HPDE6-E6E7 (cell line): Measurements from ENCODE around the gene TAP1.
"Not testable (repeated sequence)": the region's sequence is repeated elsewhere in the genome, so short reads cannot be mapped to it uniquely, and the experiment has no call there.

ENCODE experiments used
- DNase-seq: peaks from one replicate; pipeline ENCODE4 v3.0.0; 2011; ENCODE audit warnings: missing footprints; ENCODE audit errors: extremely low spot score

The TAP1 gene

GRCh38 chr6:32839356-32839755, 14.1 kb downstream of the TAP1 start:
- no peak for DNase-seq

DNA sequence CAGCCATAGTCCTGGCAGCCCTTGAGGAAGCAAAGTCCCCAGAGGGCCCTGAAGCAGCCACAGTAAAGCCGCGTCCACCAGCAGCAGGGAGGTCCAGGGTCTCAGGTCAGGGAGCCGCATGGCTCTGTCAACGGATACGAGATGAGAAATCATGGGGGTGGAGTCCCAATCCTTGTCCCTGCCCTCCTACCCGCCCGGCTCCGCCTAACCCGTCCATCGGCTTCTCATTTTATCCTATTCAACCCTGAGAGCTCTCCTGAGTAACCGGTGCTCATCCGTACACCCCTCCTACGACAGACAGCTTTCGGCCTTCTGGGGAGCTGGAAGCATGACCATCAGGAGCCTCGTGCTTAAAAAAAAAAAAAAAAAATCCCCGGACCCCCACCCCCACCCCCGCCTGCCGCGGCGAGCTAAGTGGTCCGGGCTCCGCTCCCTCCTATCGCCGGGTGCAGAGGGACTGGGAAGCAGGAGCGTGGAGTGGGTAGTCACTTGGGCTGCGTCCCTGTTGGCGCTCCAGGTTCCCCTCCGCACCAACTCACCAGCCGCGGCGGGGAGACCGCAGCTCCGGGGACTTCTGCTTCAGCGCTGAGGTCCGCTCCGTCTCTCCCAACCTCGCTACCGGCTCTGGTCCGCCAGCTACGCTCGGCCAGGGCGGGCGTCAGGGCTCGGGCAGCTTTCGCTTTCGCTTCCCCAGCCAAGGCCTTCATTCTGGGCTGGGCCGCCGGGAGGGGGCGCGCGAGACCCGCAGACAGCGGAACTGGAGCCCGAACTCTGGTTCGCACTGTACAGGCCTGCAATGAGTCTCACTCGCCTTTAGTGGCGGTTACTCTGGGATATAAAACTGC, 15.2 kb downstream of the TAP1 start, which contains the start of gene TAP2:
TAP2 (minus strand) TSS at position 626 of the 845 bp plus-strand sequence; CDS start at position 120, 506 bp downstream.
- peak; percentile 94 for DNase-seq

DNA sequence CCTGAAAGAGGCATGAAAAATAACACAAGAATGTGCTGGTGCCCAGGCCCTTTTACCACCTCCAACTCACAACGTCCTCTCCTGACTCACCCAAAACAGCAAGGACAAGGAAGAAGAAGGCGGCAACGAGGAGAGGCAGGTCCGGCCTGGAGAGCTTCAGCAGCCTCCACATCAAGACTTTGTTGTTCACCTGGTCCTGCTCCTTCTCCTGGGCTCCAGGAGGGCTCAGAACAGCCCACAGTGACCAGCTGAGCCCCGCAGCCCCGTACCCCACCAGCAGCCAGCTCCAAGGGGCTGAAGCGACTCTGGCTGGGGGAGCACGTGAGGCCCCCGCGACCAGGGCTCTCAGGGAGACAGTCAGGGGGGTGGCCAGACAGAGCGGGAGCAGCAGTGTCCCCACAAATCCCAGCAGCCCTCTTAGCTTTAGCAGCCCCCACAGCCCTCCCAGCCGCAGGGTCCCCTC, 15.8 kb downstream of the TAP1 start:
- peak; percentile 63 for DNase-seq

GRCh38 chr6:32836873-32837272, 16.6 kb downstream of the TAP1 start:
- no peak for DNase-seq

GRCh38 chr6:32835167-32835893, 18.2 kb downstream of the TAP1 start:
- no peak for DNase-seq

DNA sequence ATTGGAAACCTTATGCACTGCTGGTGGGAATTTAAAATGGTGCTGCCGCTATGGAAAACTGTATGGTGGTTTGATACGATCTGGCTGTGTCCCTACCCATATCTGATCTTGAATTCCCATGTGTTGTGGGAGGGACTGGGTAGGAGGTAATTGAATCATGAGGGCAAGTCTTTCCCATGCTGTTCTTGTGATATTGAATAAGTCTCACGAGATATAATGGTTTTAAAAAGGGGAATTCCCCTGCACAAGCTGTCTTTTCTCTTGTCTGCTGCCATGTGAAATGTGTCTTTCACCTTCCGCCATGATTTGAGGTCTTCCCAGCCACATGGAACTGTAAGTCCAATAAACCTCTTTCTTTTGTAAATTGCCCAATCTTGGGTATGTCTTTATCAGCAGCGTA, 19.8 kb downstream of the TAP1 start:
- no peak for DNase-seq

DNA sequence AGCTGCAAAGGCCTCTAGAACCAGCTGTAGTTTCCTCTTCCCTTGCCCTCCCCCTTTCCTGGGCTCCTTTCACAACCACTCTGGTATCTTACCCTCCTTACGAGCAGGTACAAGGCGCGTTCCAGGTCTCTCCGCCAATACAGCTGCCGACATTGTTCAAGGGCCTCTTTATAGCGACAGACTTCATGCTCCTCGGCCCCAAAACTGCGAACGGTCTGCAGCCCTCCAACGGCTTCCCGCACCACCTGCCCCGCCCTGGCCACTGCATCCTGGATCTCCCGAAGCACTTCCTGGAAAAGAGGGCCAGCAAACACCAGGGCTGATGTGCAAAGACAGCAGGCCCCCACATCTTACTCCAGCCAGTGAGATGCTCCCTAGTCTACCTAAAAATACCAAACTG, 21.0 kb downstream of the TAP1 start:
- no peak for DNase-seq

GRCh38 chr6:32830936-32831335, 22.6 kb downstream of the TAP1 start:
- no peak for DNase-seq

DNA sequence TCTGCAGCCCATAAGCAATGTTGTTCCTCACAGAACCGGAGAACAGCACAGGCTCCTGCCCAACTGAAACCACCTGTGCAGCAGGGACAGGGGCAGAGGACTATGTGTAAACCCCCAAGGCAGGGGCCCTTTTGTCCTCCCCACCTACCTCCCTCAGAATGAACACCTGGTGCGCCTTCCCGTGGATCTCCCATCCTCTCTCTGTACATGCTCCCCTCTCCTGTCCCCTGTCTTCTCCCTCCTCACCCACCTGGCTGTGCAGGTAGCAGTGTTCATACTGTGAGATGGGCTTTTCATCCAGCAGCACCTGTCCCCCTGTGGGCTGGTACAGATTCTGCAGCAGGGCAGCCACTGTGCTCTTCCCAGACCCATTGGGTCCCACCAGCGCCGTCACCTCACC, 23.5 kb downstream of the TAP1 start:
- no peak for DNase-seq

DNA sequence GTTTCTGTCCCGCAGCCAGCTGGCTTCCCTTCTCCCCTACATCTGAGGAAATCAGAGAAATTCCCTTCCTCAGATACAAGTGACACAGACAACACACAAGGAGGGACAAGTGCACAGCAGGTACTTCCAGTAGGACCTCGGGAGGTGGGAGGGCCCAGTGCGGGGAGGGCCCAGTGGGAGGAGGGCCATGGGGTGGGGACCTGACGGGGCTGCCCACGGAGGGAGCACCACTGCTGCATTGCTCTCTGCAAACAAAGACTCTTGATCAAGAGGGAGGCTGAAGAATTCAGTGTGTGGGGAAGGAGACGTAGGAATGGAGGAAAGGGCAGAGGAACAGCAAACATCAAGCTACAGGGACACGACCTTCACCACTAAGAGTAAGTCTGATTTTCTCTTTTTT, 24.0 kb downstream of the TAP1 start:
- no peak for DNase-seq

- no peak for DNase-seq
Measured at GRCh38 chr6:32827025-32827424, 26.5 kb downstream of the TAP1 start.

GRCh38 chr6:32825966-32826365, 27.5 kb downstream of the TAP1 start:
- DNase-seq, result no peak

DNA sequence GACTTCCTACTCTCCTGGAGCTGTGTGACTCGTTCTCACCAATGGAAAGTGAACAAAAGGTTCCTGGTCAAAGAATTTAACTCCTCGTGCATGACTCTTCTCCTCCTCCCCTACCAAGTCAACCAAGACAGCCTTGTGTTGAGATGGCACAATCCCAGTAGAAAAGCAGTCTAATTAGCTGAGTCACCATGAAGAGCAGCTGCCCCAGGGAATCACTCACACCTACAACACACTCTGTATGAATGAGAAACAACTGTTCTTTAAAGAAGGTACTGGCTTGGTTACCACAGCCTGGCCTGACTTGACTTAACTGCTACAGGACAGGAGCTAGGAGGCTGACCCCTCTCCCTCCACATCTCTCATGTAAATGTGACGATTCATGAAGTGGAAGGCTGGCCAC, 33.8 kb downstream of the TAP1 start:
- DNase-seq, result peak; percentile 90

- no peak for DNase-seq
Measured at GRCh38 chr6:32818867-32819266, 34.6 kb downstream of the TAP1 start.

DNA sequence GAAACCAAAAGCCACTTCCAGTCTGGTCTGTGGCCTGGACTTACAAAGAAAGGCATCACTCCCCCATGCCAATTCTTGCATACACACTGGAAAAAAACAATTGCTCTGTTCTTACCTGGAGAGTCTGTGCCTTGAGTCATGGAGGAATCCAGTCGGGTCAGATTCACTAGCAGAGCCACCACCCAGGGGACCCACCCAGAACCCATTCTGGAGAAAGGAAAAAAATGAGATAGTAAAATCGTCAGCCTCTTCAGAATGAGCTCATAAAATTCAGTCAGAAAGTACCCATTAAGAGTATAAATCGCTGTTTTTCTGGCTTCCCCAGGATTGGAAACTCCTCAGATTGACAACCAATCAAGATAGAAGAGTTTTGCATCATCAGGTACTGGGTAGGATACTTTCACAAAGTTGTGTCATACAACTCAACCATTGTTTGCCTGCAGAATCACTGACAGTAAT, 36.7 kb downstream of the TAP1 start, which contains the start of gene HLA-DOB:
HLA-DOB (minus strand) TSS at position 257 of the 459 bp plus-strand sequence; CDS start at position 206, 51 bp downstream.
- peak; percentile 85 for DNase-seq

GRCh38 chr6:32815996-32816395, 37.5 kb downstream of the TAP1 start:
- no peak for DNase-seq

DNA sequence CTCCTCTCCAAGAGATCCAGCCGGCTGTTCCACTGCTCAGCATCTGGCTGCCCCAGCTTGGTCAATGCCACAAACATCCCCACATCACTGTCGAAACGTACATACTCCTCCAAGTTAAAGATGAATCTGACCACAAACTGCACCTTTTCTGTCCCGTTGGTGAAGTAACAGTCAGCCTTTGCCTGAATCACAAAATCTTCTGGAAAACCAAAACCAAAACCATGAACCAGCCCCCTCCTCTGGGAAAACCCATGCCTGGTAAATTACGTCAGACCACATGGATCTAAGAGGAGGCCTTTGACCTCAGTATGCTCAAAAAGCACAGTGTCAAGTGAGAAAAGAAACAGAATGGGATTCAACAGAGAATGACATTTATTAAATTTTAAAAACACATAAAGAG, 38.4 kb downstream of the TAP1 start:
- no peak for DNase-seq

GRCh38 chr6:32814145-32814544, 39.4 kb downstream of the TAP1 start:
- peak; percentile 62 for DNase-seq

DNA sequence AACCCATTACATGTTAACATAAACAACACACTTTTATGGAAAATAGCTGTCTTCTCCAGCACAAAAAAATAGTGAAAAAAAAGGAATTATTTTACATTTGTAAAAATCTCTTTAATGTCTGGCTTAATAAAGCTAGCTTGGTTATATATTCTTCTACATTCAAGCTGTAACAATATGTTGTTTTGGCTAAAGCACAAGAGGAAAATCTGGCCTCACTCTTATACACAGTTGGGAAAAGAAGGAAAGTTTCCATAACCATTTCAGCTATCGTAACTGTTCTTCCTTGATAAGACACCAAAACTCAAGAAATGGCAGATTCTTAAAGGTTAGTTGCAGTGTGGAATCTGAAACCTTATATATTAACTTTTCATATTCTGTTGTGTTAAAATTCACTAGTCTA, 44.3 kb downstream of the TAP1 start:
- no peak for DNase-seq

GRCh38 chr6:32807020-32807580, 46.4 kb downstream of the TAP1 start:
- DNase-seq, result no peak

- DNase-seq, result not testable (repeated sequence)
Measured at GRCh38 chr6:32805404-32805803, 48.1 kb downstream of the TAP1 start.

GRCh38 chr6:32803416-32803815, 50.1 kb downstream of the TAP1 start:
- DNase-seq, result no peak
